ENCODE measurements around the gene ARRDC2.
A peak's percentile ranks its signal among the peaks of the same experiment; 100 is the strongest.
"Not testable (repeated sequence)": the region's sequence is repeated elsewhere in the genome, so short reads cannot be mapped to it uniquely, and the experiment has no call there.

ARRDC2 gene

GRCh38 chr19:18007917-18008673 lies at the start of gene ARRDC2:
ARRDC2 (plus strand) TSS chr19:18008170; CDS start chr19:18008311, 141 bp downstream.
- DNase-seq, result peak; percentile 80

GRCh38 chr19:17963936-17964691 lies 43.9 kb upstream of the ARRDC2 start:
- DNase-seq, result no peak

DNA sequence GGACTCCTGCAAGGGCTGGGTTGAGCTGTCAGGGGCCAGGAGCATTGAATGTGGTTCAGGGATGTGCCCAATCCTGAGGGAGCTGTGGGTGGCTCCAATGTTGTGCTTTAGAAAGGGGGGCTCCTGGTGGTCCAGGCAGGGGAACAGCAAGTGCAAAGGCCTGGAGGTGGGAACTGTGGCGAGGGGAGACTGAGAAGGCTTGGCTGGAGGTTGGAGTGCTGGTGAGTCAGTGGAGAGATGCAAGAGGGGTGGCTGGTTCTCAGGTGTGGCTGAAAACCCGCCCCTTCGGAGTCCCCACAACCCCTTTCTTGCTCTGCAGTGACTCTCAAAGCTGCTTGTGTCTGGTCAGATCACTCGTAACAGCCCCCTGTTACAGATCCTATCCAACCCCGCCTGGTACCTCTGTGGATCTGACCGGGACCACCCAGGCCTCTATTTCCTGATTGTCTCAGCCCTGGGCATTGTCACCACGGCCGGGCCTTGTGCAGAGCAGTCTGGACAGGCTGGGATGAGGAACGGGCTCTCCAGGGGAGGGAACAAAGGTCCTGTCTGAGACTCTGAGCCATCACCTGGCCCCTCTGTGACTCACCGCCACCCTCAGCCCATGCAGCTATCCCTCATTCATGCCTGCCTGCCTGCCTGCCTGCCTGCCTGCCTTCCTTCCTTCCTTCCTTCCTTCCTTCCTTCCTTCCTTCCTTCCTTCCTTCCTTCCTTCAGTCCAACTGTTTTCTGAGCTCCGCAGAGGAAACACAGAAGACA lies 42.4 kb upstream of the ARRDC2 start:
- no peak for DNase-seq

- DNase-seq, result no peak
Observed at GRCh38 chr19:17966129-17966483, 41.9 kb upstream of the ARRDC2 start.

- DNase-seq, result no peak
Observed at GRCh38 chr19:17966550-17967256, 41.3 kb upstream of the ARRDC2 start, which contains the start of gene KCNN1. KCNN1 (plus strand) TSS chr19:17967107; CDS start chr19:17973889, 6,782 bp downstream.

GRCh38 chr19:17967257-17968051 lies 40.5 kb upstream of the ARRDC2 start:
- DNase-seq, result no peak

DNA sequence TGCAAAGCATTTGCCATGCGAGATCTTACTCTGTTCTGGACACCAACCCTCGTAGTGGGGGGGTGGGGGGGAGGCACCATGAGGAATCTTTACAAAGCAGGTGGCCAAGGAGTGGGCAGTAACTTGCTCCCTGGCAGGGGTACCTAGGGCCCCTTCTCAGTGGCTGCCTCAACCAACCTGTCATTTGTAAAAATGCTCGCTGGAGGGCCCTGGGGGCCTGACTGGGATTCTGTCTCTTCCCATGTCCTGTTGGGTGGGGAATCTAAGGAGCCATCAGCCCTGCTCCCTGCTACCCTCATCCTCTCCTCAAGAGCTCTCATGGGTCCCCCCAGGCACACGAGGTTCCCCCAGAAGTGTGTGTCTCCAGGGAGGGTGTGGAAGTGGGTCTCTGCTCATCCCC lies 39.6 kb upstream of the ARRDC2 start:
- no peak for DNase-seq

GRCh38 chr19:17969096-17969792 lies 38.7 kb upstream of the ARRDC2 start:
- DNase-seq, result no peak

DNA sequence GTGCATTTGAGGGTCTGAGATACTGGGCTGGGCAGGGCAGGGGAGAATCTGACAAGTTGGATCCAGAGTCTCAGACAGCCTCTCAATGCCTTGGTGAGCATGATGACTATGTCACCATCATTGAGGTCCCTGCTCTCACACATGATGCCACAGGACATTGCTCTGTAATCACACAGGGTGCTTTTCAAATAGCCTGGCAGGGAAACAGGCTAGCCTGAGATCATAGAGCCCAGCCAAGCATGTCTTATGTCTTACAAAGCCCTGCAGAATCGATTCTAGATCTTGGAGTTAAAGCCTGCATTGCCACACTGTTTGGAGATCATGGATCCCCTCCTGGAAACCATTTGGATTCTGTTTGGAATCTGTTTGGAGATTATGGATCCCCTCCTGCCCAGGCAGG lies 35.7 kb upstream of the ARRDC2 start:
- no peak for DNase-seq

GRCh38 chr19:17973759-17974158 lies 34.2 kb upstream of the ARRDC2 start:
- DNase-seq, result no peak

GRCh38 chr19:17974551-17974950 lies 33.4 kb upstream of the ARRDC2 start:
- no peak for DNase-seq

GRCh38 chr19:17975032-17975431 lies 32.9 kb upstream of the ARRDC2 start:
- DNase-seq, result no peak

- no peak for DNase-seq
Observed at GRCh38 chr19:17977021-17977420, 30.9 kb upstream of the ARRDC2 start.

DNA sequence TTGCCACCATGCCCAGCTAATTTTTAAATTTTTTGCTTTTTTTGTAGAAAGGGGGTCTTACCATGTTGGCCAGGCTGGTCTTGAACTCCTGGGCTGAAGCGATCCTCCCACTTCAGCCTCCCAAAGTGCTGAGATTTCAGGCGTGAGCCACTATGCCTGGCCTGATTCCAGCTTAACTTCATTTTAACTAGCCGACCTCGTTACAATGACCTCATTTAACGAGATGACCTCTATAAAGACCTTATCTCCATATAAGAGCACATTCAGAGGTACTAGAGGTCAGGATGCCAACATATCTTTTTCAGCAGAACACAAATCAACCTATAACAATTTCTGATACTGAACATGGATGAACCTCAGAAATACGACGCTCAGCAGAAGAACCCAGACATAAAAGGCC lies 30.5 kb upstream of the ARRDC2 start:
- DNase-seq, result no peak

GRCh38 chr19:17981611-17982010 lies 26.4 kb upstream of the ARRDC2 start:
- no peak for DNase-seq

DNA sequence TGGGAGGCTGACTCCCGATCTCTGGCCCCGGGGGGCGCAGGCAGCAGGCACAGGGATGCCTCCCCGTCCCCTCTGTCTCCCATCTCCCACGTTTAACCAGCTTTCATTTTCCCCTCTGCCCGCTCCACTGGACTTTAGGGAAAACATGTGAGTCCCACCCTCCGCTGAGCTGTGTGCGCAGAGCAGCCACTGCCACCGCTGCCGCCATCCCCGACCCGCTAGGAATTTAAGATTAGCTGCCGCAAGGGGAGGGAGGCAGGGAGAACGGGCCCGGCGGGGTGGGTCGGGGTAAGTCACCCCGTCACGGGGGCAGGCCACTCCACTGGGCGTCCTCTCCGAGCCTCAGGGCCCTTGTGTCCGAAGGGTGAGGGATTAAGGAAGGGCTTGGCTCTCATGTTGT lies 25.5 kb upstream of the ARRDC2 start:
- DNase-seq, result no peak

GRCh38 chr19:17985037-17985818 lies 22.7 kb upstream of the ARRDC2 start:
- no peak for DNase-seq

GRCh38 chr19:17986569-17986968 lies 21.4 kb upstream of the ARRDC2 start:
- not testable (repeated sequence) for DNase-seq

GRCh38 chr19:17988161-17988560 lies 19.8 kb upstream of the ARRDC2 start:
- no peak for DNase-seq

DNA sequence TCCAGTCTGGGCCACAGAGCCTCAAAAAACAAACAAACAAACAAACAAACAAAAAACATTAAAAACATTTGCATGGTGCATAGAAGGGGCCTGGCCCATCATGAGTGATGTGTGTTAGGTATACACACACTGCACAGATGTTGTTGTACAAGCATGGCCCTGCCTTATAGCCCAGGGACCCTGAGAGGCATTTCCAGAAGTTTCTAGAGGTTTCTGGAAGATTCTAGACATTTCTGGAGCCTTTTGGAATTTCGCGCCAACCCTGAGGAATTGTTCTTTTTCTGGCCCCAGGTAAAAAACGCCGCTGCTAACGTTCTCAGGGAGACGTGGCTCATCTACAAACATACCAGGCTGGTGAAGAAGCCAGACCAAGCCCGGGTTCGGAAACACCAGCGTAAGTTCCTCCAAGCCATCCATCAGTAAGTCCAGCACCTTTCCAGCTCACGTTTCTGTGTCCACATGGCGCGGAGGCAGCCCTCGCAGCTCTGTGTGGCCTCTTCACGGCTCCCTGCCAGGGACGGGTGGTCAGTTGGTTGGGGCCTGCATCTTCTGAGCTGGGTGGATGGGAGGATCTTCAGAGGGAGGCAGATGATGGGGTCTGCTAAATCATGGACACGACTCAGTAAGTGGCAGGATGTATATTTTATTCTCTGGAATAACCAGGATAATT lies 18.4 kb upstream of the ARRDC2 start:
- DNase-seq, result no peak
